ENCODE data around the gene DLGAP4.

DLGAP4 gene

DNA sequence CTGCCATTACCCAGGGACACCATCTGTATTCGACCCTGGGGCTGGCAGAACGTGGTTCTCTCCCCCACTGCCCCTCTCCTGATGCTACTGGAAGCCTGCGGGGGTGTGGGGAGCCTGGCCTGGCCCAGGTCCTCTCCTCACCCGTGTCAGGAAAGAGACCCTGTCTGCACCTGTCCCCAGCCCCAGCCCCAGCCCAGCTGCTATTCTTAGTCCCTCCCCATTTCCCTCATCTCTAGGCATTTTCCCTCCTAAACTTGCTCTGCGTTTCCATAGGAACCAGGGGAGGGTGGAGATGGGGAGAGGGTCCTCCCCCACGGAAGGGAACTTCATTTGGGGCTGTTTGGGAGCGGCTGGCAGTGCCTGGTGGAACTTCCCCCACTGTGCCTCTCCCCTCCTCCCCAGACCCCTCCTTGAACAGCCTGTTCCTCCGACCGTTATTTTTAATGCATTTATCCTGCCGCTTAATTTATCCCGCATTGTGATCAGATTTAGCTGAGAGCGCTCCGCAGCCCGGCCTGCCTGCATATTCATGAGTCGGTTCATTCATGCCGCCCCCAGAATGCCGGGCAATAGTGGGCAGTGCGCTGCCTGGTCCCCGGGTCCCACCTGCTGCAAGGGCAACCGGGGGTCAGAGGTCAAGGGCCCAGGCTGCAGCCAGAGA lies 31.8 kb upstream of the DLGAP4 start:
- DNase-seq (ENCODE audit: low spot score) = no peak

DNA sequence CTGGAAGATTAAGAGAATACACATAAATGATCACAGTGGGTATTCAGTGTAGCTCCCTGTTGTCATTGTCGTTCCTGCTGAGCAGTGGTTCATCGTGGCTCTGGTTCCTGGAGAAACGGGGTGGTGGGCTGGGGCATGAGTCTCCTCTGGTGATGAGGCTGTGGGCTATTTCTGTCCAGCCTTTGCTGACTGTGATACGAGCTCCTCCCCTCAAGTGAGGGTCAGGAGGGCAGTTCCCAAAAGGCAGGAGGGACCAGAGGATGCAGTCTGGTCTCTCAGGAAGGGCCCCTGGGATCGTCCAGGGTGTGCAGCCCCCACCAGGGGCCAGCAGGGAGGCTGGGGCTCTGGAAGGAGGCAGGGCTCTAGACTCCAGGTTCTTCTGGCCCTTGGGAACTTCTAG lies 31.1 kb upstream of the DLGAP4 start:
- DNase-seq (ENCODE audit: low spot score) = no peak

DNA sequence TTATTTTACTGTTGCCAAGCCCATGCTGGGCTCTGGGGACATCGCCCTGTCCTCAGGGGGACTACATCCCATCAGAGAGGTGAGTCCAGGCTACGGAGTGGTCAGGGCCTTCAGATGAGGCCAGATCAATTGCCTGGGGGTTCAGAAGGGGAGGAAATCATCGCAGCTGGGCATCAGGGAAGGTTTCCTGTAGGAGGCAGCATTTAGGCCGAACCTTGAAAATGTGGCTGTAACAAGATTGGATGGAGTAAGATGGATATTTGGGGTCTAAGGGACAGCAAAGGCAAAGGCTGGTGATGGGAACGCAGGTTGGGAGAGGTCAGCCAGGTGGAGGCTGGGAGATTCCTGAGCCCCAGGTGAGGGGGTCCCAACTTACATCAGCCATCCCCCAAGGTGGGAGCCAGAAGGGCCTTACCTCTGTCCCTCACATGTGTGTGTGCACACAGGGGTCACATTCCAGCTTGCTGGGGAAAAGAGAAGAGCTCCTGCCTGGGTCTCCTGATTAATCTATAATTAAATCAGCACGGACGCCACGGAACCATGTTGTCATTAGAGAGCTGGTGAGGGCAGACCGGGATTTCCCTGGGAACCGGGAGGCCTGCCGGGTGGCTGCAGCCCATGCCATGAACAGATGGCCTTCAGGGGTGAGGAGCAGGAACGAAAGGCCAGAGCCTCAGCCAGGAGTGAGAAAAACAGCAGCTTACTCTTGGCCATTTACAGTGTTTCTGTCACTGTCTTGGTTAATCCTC lies 30.5 kb upstream of the DLGAP4 start:
- no peak for DNase-seq (ENCODE audit: low spot score)

DNA sequence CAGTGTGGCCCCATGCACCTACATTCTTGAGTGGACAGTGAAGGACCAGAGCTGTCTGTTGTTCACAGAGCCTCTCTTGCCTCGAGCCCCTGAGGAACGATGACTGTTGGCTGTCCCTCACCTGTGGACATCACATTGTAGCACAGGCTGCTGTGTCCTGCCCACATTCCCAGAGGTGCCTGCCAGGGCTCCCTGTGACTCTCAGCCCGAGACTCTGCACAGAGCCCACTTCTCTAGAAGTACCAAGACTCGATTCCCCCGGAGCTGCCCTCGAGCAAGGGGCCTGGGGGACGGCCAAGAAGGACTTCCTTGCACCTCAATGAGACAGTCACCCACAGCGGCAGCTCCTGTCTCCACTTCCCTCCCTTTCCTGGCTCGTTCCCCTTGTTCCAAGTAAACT lies 28.6 kb upstream of the DLGAP4 start:
- DNase-seq (ENCODE audit: low spot score) = no peak

DNA sequence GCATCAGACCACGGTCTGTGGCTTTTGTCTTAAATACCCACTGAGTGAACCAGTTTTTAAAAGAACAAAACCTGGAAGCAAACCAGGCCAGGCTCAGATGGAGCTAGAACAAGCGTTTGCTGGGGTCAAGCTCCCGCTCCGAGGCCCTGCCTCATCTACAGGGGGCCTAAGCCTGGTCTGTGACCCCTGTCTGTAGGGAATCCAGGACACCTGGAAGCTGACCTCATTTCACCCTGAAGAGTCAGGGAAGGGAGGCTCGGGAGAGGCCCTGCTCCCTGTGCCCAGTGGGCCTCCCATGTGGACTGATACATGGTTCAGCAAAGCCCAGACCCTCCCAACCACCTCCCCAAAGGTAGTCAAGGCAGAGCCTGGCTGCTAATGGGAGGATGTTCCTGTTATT lies 26.8 kb upstream of the DLGAP4 start:
- DNase-seq (ENCODE audit: low spot score) = no peak

DNA sequence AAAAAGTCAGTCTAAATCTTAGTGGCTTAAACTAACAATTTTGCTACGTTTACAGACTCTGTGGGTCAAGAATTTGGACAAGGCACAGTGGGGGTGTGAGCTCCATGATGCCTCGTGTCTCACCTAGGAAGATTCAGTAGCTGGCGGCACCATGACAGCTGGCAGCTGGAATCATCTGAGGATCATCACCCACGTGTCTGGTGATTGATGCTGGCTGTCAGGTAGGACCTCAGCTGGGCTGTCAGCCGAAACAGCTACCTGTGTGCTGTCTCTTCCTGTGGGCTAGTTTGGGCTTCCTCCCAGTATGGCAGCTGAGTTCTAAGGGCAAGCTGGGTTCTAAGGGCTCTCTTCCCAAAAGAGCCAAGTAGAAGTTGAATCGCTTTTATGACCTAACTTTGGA lies 26.4 kb upstream of the DLGAP4 start:
- DNase-seq (ENCODE audit: low spot score) = no peak

DNA sequence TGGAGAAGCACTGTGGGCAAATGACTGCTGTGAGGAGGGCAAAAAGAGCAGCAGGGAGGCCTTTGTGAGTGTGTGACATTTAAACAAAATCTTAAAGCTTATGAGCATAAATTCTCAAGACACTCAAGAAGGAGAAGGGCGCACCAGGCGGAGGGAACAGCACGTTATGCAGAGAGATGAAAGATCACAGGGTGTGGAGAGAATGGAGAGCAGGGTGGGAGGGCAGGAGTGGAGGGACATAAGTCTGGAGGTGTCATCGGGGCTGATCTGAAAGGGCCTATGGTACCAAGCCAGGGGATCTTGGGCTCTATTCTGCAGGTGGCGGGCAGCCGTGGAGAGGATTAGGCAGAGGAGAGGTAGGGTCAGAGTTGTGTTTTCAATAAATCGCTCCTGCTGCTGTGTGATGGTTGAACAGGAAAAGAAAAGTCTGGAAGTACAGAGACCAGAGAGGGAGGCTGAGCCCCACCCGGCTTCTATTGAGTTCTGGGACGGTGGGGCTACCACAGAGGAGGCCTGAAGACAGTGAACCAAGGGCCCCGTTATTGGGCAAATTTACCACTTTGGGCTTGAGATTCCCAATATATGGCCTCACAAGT lies 24.3 kb upstream of the DLGAP4 start:
- no peak for DNase-seq (ENCODE audit: low spot score)

DNA sequence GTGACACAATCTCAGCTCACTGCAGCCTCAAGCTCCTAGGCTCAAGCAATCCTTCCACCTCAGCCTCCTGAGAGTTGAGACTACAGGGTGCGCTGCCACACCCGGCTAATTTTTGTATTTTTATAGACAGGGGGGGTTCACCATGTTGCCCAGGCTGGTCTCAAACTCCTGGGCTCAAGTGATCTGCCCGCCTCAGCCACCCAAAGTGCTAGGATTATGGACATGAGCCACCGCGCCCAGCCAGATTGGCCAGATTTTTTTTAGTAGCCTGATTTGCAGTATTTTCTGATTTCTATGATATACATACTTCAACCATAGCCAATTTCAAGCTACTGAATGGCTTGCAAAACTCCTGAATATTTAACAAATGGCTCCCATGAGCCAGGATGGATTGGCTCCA lies 21.4 kb upstream of the DLGAP4 start:
- no peak for DNase-seq (ENCODE audit: low spot score)

DNA sequence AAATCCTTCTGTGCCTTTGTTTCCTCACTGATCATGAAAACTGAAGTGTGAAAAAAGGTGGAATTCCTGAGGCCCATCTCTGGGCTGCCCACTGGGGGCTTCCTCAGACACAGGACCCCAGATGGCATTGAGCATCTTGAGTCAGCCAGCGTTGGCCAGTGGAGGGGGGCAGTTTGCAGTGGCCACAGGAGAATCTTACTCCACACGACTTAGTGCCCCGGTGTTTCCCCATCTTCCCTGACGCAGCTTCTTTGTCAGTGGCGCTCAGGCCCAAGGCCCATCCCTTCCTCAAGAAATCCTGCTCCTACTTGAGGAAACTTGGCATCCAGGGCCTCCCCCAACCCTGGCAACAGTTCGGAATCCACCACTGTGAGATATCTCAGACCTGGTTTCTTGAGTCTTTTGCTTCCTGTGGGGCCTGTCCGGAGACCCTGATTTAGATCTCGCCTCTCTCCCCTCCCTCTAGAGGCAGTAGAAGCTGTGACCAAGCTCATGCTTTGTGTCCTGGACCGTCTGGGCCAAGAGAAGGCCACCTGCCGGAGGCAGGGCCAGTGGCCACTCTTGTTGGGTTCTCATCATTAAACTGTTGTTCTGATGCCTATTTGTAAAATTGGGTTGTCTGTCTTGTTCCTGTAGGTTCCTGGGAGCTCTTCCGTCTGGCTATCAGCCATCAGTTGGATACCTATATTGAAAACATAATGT lies 20.2 kb upstream of the DLGAP4 start:
- no peak for DNase-seq (ENCODE audit: low spot score)

DNA sequence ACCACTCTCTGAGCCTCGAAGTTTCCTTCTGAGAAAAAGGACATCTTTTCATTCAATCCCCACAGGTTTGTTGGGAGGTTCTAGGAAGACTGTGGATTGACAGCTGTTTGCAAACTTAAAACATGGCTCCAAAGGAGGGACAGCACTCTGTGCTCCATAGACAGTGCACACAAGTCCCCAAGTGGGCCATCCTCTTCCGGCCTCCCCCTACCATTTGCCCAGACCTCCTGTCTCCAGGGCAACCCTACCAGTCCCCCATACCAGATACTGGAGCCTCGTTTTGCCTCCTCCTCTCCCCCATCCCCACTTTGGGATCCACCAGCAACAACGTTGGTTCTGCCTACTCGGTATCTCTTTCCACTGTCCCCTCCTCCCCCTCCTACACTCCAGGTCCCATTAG lies 8.5 kb upstream of the DLGAP4 start:
- DNase-seq (ENCODE audit: low spot score) = no peak

DNA sequence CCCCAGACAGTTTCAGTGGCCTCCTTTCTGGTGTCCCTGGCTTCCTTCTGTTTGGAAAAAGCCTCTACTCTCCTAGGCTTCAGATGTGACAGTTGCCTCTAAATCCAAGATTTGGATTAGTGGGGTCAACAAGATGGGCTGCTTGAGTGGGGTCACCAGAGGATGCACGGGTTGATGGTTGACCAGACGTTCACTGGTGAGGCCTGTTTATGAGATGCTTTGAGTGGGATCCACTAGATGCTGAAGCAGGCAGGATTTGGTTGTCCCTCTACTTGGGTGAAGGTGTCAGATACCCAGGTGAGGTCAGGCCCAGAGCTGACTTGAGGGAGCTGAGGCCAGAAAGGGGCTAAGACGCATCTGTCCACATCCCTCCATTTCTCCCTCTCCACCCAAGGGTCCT lies 8.1 kb upstream of the DLGAP4 start:
- DNase-seq (ENCODE audit: low spot score) = no peak

DNA sequence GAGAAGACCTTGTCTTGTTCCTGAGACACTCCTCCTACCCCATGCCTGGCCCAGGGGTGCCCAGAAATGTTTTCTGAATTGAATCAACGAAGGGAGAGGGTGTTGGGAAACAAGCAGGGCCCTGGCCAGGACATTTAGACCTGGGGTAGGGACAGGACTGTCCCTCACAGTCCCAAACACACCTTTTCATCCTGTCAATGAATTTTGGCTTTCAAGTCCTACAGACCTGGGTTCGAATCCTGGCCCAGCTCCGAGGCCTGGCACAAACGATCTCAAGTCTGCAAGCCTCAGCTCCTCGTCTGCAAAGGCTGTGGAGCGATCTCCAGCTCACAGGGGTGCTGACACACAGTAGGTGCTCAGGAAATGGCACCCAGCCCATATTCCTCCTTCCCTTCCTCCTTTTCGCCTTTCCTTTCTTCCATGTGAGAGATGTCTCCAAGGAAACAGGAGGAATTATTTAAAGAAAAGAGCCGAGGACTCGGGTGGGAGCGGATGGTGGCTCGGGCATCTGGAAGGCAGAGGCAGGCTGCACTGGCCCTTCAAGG lies 7.3 kb upstream of the DLGAP4 start:
- no peak for DNase-seq (ENCODE audit: low spot score)

DNA sequence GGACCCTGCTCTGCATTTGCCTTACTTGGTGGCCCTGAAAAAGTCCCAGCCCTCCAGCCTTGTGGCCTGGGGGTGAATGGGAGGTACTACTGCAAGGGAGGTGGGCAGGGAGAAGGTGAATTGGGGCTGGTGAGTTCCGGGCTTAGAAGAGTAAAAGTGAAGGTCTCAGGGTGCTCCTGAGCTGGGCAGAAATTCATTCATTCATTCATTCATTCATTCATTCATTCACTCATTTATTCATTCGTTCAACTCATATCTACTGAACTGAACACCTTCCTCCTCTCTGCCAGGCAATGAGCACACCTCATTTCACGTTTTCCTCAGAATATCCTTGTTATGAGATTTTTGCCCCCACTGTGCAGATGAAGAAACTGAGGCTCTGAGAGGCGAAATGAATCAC lies 6.7 kb upstream of the DLGAP4 start:
- DNase-seq (ENCODE audit: low spot score) = no peak

DNA sequence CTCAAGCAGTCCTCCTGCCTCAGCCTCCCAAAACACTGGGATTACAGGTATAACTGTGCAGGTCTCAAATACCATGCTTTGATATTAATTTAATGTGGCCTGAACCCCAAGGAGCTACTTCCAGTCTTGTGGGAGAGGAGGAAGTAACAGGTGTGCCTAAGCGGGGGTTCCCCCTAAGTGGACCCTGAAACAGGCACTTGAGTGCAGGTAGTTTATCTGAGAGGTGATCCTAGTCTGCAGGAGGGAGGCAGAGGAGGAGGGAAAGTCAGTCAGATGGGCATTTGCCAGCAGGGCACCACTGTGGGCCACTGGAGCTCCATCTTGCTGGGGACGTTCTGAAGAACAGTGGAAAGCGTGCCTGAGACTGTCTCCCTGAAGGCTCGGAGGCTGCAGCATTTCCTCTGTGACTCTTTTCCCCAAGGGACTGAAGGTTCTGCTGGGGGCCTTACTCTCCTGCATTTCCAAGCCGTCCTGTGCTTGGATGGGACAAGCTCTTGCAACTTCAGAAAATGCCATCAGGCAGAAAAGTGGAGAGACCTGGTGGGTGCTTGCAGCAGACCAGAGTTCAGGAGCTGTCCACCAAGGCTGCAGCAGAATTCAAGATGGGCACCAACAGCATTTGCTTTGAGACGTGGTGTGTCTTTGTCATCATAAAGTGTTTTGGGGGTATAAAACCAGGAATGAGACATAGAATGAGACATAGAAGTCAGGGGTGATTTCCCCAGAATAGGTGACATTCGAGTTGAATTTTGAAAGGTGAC lies 4.6 kb upstream of the DLGAP4 start:
- no peak for DNase-seq (ENCODE audit: low spot score)

DNA sequence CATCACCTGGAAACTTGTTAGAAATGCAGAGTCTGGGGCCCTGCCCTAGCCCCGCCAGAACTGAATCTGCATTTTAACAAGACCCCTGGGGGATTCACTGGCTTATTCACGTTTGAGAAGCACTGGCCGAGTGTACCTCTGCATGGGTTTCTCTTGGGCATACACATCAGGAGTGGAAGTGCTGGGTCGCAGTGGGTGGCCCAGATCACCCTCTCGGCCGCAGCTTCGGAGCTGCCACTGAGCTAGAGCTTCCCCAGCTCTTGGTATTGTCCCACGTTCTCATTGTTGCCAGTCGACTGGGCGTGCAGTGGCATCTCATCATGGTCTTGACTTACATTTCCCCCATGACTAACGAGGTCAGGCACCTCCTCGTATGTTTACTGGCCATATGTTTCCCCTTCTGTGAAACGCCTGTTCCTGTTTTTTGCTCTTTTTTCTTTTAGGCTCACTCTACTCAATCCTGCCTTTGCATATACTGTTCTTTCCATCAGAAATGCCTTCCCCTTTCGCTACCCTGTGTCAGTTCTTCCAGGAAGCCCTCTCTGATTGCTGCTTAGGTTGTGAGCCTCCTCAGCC lies 3.0 kb upstream of the DLGAP4 start:
- no peak for DNase-seq (ENCODE audit: low spot score)

DNA sequence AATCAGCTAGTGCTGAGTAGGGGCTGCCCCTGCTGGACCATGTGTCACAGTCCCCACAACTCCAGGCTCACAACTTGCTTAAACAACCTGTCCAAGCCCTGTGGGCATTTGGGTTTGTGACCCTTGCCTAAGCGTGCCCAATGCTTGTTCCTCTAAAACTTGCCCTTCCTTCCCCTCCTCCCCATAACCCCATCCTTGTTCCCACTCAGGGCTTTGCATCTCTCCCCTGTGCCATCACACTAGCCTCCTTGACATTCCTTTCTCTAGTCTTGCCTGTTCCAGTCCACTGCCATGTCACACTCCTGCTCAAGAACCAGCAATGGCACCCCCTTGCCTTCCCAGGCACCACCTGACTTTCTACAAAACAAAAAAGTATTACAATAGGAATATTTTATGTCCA lies 2.3 kb upstream of the DLGAP4 start:
- no peak for DNase-seq (ENCODE audit: low spot score)

DNA sequence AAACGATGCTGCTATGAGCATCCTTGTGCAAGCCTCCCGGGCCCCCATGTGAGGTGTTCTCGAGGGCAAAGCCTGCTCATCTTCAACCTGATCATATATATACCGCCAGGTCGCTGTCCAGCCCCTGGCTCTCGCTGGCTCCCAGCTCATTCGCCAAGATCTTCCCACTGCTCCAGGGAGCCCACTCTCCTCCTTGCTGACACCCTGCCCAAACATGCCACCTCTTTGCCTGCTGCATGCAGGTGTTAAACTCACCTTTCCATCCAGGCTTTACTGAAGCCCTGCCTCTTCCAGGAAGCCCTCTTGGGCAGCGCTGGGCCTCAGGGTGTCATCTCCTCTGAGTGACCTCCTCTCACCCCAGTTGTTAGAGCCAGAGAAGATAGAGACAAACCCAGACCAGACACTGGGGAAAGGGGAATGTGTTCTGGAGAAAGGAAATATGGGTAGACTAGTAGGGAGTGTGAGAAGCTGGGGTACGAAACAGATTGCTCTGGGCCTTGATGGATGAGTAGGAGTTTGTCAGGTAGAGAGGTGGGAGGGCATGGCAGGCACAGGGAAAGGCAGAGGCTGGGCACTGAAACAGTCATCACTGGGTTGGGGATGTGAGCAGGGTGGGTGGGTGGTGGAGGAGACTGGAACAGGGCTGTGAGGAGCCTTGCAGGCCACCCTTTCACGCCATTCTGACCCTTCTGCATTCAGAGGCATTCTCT lies 1.2 kb upstream of the DLGAP4 start:
- no peak for DNase-seq (ENCODE audit: low spot score)

DNA sequence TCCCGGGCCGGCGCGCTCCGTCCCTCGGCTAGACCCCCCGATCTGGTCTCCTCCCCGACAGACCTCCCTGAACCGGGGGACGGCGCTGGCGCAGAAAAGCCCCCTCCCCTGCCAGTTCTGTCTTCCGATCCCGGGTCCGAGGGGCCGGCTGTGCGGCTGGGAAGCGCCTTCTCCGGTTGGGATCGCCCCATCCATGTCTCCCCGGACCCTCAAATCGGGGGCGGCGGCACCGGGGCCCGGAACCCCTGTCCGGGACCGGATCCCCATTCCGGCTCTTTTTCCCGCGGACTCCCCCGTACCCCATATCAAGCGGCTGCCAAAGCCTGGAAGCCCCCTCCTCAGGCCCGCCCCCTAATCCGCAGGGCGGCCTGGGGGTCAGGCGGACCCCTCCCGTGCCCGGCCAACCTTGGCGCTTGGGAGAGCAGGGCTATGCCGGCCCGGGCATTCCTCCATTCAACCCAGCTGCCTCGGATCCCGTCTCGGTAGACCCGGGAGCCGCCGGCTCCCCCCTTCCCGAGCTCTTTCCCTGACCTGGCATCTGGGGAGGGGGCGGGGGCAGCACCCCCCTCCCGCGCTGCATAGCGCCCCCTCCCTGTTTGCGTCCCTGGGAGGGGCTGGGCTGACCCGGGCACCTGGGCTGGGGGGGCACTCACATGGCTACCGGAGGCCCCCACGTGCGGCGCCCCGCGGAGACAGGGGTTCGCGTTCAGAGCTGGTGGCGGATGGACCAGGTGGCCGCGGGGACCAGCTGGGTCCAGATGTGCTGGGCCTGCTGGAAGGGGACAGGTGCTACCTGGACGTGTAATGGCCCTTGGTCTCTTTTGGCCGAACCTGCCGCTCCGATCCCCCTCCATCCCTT lies 643 bp downstream of the DLGAP4 start:
- DNase-seq (ENCODE audit: low spot score) = no peak

DNA sequence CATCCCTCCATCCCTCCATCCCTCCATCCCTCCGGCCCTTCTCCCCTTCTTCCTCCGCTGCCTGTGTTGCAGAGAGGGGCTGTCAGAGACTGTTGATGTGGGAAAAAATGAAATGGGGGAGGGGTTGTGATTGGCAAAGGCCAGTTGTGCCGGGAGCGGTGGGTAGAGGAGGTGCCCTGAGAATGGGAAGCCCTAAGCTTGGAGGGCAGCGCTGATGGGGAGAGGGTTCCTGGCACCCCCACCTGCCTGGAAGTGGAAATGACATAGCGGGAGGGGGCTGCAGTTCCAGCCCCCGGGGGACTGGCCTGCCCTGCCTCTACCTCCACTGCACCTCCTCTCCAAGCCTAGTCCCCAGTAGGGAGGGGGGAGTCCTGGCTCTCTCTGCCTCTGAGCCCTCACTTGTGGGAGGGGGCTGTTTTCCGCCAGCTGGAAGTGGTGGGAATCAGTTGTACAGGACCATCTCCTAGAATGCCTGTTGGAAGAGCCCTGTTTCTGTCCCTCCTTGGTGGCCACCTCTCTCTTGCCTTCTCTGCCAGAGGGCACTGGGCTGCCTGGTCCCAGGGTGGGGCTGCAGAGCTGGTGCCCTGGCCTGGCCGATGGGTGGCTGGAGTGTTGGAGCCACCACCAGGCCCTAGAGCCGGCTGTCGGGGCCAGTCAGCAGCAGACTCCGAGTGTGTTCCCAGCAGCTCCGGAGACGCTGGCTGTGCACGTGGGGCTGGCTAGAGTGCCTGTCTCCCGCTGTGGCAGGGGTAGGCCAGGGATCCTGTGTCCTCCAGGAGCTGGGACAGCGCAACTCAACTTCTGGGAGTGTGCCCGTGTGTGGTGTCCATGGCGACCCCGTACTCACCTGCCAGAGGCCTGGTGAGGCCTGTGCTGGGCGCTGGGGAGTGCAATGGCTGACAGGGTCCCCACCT lies 1.5 kb downstream of the DLGAP4 start:
- peak; percentile 21 for DNase-seq (ENCODE audit: low spot score)
